RCC 7860 (cell line): ENCODE measurements around the gene ZNF232.
"Not testable (repeated sequence)": the region's sequence is repeated elsewhere in the genome, so short reads cannot be mapped to it uniquely, and the experiment has no call there.

Experiments used
- DNase-seq: peaks from one replicate; pipeline ENCODE4 v3.0.0-alpha.2; 2015; ENCODE audit warnings: low spot score
- FAIRE-seq: peaks from 2 replicates; lab custom pipeline; 2012; peaks lifted over from hg19 to GRCh38; lab: Jason Lieb, UNC

The ZNF232 gene

GRCh38 chr17:5100832-5101231, 10.8 kb downstream of the ZNF232 start:
- no peak for FAIRE-seq
- no peak for DNase-seq

GRCh38 chr17:5099271-5099670, 12.4 kb downstream of the ZNF232 start:
- FAIRE-seq, result no peak

GRCh38 chr17:5097101-5097834, 14.4 kb downstream of the ZNF232 start:
- DNase-seq (no peak), FAIRE-seq (no peak)

More at GRCh38 chr17:5099271-5099670, 12.4 kb downstream of the ZNF232 start:
- no peak for DNase-seq

GRCh38 chr17:5096731-5097100, 15.0 kb downstream of the ZNF232 start:
- FAIRE-seq (no peak), DNase-seq (no peak)

GRCh38 chr17:5092218-5093010, 19.3 kb downstream of the ZNF232 start:
- DNase-seq, result no peak
- no peak for FAIRE-seq

GRCh38 chr17:5080591-5080990, 31.1 kb downstream of the ZNF232 start:
- FAIRE-seq (no peak), DNase-seq (no peak)

GRCh38 chr17:5078106-5079028, 33.3 kb downstream of the ZNF232 start, which contains the start of gene ZFP3:
Gene ZFP3, plus strand, starts transcription at chr17:5078467. Its CDS starts 13,038 bp downstream, at chr17:5091505.
- FAIRE-seq (no peak), DNase-seq (no peak)

GRCh38 chr17:5077781-5078105, 33.9 kb downstream of the ZNF232 start:
- DNase-seq, result no peak
- FAIRE-seq, result no peak

- DNase-seq, FAIRE-seq: not testable (repeated sequence)
These were observed 34.4 kb downstream of the ZNF232 start for GRCh38 chr17:5077275-5077674.

GRCh38 chr17:5075472-5075871, 36.2 kb downstream of the ZNF232 start:
- not testable (repeated sequence) for FAIRE-seq, DNase-seq

GRCh38 chr17:5069724-5070123, 42.0 kb downstream of the ZNF232 start:
- DNase-seq (no peak), FAIRE-seq (no peak)

GRCh38 chr17:5068236-5068635, 43.4 kb downstream of the ZNF232 start:
- FAIRE-seq (no peak), DNase-seq (no peak)

GRCh38 chr17:5065227-5065744, 46.4 kb downstream of the ZNF232 start:
- FAIRE-seq (no peak), DNase-seq (no peak)
